Ecto neural progenitor cell (in vitro differentiated cells): ENCODE data around the gene DDX39A.
"Not testable (repeated sequence)": the region's sequence is repeated elsewhere in the genome, so short reads cannot be mapped to it uniquely, and the experiment has no call there.

ENCODE experiments used
- DNase-seq: peaks from one replicate; pipeline ENCODE4 v3.0.0-alpha.2; 2018; ENCODE audit warnings: low spot score

Gene DDX39A

DNA sequence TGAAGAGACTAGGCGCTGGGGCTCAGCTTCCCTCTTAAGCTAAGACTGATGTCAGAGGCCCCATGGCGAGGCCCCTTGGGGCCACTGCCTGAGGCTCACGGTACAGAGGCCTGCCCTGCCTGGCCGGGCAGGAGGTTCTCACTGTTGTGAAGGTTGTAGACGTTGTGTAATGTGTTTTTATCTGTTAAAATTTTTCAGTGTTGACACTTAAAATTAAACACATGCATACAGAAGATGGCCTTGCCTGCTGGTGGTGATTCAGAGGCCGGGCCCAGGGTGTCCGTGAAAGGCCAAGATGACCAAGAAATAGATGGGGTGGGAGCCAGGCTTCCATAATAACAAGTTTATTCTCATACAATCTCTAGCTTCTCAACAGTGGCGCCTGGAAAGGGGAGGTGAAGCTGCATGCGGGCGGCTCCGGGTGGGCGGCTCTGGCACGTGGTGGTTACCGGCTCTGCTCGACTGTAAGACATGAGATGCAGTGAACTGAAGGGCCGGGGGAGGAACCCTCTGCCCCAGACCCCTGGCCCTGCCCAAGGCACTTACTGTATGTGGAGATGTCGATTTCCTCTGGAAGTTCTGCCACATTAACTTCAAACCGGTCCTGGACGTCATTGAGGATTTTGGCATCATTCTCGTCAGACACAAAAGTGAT is 10.5 kb downstream of the DDX39A start:
- DNase-seq = no peak

GRCh38 chr19:14407605-14408484 is 11.3 kb downstream of the DDX39A start:
- DNase-seq = no peak

- DNase-seq = no peak
Observed at GRCh38 chr19:14406645-14407401, 12.3 kb downstream of the DDX39A start.

DNA sequence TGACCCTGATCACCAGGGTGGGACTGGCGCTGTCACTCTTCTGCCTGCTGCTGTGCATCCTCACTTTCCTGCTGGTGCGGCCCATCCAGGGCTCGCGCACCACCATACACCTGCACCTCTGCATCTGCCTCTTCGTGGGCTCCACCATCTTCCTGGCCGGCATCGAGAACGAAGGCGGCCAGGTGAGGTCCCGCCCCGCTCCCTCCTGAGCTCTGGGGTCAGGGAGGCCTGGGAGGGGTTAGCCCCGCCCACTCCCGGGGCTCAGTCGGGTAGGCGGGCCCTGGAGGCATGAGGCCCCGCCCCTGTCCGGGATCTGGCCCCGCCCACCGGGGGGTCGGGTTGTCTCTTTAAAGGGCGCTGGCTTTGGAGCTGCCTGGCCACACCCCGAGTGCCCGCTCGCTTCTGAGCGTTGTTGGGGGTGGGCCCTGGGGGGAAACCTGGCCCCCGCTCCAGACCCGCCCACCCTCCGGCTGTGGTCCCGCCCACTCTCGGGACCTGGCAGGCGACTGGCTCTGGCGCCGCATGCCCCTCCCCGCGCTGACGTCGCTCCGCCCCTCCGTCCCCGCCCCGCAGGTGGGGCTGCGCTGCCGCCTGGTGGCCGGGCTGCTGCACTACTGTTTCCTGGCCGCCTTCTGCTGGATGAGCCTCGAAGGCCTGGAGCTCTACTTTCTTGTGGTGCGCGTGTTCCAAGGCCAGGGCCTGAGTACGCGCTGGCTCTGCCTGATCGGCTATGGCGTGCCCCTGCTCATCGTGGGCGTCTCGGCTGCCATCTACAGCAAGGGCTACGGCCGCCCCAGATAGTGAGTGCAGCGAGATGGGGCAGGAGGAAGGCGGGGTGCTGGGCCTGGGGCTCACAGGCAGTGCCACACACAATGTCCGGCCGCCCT is 13.1 kb downstream of the DDX39A start:
- DNase-seq = peak; percentile 99

DNA sequence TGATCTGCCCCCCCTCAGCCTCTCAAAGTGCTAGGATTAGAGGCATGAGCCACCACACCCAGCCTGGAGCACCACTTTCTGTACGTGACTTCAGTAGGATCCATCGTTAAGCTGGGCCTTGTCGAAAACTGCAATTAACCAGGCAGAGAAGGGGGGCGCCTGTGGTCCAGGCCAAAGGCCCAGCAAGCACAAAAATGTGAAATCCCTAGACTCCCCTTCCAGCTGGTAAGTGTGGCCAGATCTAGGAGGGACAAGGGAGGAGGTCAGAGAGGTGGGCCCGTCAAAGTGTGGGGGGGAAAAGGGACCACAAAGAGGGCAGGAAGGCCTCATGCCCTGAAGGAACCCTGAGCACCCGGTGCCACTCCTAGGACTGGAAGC is 13.8 kb downstream of the DDX39A start:
- DNase-seq = no peak

DNA sequence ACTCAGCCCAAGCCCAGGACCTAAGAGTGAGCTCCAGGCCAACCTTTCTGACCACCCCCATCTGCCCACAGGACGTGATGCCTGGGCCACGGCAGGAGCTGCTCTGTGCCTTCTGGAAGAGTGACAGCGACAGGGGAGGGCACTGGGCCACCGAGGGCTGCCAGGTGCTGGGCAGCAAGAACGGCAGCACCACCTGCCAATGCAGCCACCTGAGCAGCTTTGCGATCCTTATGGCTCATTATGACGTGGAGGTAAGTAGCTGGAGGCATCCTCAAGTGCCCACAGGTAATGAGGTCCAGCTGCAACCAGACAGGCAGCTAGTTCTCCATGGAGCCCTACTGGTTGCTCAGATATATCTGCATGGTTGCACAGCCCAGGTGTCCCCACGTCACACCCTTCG is 14.8 kb downstream of the DDX39A start:
- DNase-seq = peak; percentile 41

GRCh38 chr19:14403145-14403930 is 15.8 kb downstream of the DDX39A start:
- not testable (repeated sequence) for DNase-seq

- no peak for DNase-seq
Observed at GRCh38 chr19:14402332-14403144, 16.6 kb downstream of the DDX39A start.

GRCh38 chr19:14401468-14402195 is 17.5 kb downstream of the DDX39A start:
- no peak for DNase-seq

DNA sequence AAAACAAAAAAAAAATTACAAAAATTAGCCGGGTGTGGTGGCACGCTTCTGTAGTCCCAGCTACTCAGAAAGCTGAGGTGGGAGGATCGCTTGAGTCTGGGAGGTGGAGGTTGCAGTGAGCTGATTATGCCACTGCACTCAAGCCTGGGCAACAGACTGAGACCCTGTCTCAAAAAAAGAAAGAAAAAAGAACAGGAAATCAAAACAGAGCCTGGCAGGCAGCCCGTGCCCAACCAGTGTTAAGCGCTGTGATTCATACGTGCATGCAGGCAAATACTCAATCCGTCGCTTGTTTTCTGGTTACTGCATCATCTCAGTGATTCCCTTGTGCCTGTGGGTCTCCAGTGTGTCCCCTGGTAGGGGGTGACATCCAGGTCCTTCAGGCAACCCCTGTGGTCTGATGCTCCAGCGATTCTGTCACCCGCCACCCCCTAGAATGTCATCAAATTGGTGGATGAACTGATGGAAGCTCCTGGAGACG is 18.1 kb downstream of the DDX39A start:
- no peak for DNase-seq

DNA sequence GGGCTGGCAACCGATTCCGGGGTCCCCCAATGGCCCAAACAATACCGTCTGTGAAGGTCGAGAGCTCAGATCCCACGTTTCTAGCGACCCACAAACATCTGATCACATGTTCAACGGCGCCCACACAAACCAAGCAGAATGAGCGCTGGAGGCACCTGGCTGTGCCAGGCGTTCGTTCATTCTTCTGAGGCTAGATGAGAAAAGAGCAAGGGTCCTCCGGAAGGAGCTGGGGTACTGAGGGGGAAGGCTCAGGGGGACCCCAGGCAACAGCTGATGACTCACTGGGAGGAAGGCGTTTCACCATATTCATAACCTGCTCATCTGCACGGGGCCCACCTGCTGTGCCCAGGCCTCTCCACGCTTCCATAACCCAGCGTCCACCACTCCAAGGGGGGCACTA is 22.0 kb downstream of the DDX39A start:
- not testable (repeated sequence) for DNase-seq

GRCh38 chr19:14396730-14397129 is 22.4 kb downstream of the DDX39A start:
- DNase-seq = not testable (repeated sequence)

- DNase-seq = no peak
Observed at GRCh38 chr19:14395710-14396336, 23.3 kb downstream of the DDX39A start.

DNA sequence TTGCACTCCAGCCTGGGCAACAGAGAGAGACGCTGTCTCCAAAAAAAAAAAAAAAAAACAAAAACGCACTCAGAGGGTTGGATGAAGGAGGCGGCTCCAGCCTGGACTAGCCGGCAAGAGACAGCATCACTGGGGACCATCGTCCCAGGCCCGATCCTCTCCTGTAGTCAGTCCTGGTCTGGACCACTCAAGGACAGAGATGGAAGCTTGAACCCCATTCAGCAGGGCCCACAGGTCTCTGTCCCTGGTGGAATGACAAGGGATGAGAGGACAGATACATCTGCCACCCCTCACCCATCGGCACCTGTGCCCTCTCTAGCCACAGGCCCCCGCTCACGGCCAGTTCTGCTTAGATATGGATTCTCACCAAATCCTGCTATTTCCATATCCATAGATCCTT is 23.9 kb downstream of the DDX39A start:
- no peak for DNase-seq

GRCh38 chr19:14394167-14394566 is 25.0 kb downstream of the DDX39A start:
- no peak for DNase-seq

GRCh38 chr19:14393329-14393728 is 25.8 kb downstream of the DDX39A start:
- no peak for DNase-seq

DNA sequence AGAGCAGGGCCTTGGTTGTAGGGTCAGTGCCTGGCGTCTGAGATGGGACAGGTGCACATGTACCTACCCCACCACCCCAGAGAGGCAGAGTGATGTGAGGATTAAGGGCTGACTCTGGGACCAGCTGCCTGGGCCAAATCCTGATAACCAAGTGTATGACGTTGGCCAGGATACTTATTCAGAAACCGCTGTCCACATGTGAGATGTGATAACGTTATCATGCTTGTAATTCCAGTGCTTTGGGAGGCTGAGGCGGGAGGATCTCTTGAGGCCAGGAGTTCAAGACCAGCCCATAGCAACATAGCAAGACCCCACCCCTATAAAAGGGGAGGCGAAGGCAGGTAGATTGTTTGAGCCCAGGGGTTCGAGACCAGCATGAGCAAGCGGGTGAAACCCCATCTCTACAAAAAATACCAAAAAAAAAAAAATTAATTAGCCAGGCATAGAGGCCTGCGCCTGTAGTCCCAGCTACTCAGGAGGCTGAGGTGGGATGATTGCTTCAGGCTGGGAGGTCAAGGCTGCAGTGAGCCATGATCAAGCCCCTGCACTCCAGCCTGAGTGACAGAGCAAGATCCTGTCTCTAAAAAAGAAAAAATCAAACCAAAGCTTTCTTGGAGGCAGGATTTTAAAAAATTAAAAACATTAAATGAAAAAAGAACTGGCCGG is 27.9 kb downstream of the DDX39A start:
- DNase-seq = no peak

- DNase-seq = no peak
Observed at GRCh38 chr19:14390548-14390947, 28.6 kb downstream of the DDX39A start.
